Liver (tissue), 2 donors: ENCODE data around the gene LRP4.

Source experiments
- CTCF ChIP-seq: fragments of 150-350 bp; IDR thresholded peaks from 2 replicates; pipeline ENCODE4 v1.5.1; 2017; ENCODE audit warnings: improper control_type of control experiment, low read depth, low read length; ENCODE audit not compliant: missing input control
- FOXA1 ChIP-seq: IDR thresholded peaks from 2 replicates; pipeline ENCODE4 v1.6.1; 2016; ENCODE audit warnings: antibody characterized with exemption
- donor health status: healthy.

DNA sequence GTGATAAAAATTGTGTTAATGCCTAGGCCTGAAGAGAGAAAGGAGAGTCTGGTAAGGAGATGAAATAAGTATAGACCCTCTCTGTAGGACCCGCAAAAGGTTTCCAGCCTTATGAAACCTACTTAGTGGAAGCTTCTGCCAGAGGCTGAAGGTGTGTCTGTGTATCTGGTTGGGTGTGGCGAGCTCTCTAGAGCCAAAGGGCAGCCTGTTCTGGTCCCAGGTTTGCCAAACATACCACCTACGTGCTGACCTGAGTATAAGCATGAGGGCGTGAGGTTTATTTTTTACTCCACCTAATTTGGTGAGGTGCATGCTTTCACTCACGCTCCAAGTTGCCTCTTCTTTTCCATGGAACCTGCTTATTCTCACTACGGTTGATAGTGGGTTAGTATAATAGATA is 23.8 kb upstream of the LRP4 start:
- TF ChIP-seq FOXA1 (no peak), CTCF (no peak)
